GM19372 (cell line): ENCODE data around the gene ERO1B.
A peak's percentile ranks its signal among the peaks of the same experiment; 100 is the strongest.

Source experiments
- ATAC-seq: cut with Tn5 transposase; IDR thresholded peaks from one replicate; pipeline ENCODE4 v1.9.1; 2021; ENCODE audit warnings: mild to moderate bottlenecking, low read depth, moderate library complexity; ENCODE audit not compliant: unreplicated experiment

ERO1B gene

GRCh38 chr1:236301080-236301957 is 19.6 kb upstream of the ERO1B start:
- ATAC-seq = no peak

GRCh38 chr1:236297161-236297560 is 15.4 kb upstream of the ERO1B start:
- no peak for ATAC-seq

- no peak for ATAC-seq
Measured at GRCh38 chr1:236292425-236292824, 10.7 kb upstream of the ERO1B start.

GRCh38 chr1:236289492-236290131 is 7.9 kb upstream of the ERO1B start:
- ATAC-seq = no peak

- ATAC-seq = no peak
Measured at GRCh38 chr1:236288620-236288976, 6.8 kb upstream of the ERO1B start.

GRCh38 chr1:236287757-236288619 is 6.2 kb upstream of the ERO1B start:
- no peak for ATAC-seq

GRCh38 chr1:236287356-236287755 is 5.6 kb upstream of the ERO1B start:
- no peak for ATAC-seq

GRCh38 chr1:236284291-236284721 is 2.5 kb upstream of the ERO1B start:
- ATAC-seq = peak; percentile 28

- ATAC-seq = no peak
Measured at GRCh38 chr1:236282719-236283118, 961 bp upstream of the ERO1B start.

GRCh38 chr1:236282425-236282716 is 613 bp upstream of the ERO1B start:
- ATAC-seq = no peak

- ATAC-seq = peak; percentile 29
Measured at GRCh38 chr1:236281198-236281653, 532 bp downstream of the ERO1B start.

- no peak for ATAC-seq
Measured at GRCh38 chr1:236280438-236281197, 1.1 kb downstream of the ERO1B start.

GRCh38 chr1:236275586-236275985 is 6.2 kb downstream of the ERO1B start:
- ATAC-seq = no peak

- ATAC-seq = no peak
Measured at GRCh38 chr1:236275061-236275460, 6.7 kb downstream of the ERO1B start.

GRCh38 chr1:236273358-236273757 is 8.4 kb downstream of the ERO1B start:
- ATAC-seq = no peak

- ATAC-seq = no peak
Measured at GRCh38 chr1:236269439-236269838, 12.3 kb downstream of the ERO1B start.

- ATAC-seq = no peak
Measured at GRCh38 chr1:236261898-236262297, 19.9 kb downstream of the ERO1B start.

- no peak for ATAC-seq
Measured at GRCh38 chr1:236261033-236261432, 20.7 kb downstream of the ERO1B start.

GRCh38 chr1:236259043-236259442 is 22.7 kb downstream of the ERO1B start:
- ATAC-seq = no peak

GRCh38 chr1:236258114-236258622 is 23.6 kb downstream of the ERO1B start:
- ATAC-seq = no peak
